Gastrocnemius medialis (tissue), 4 donors: Measurements from ENCODE around the gene NES. TPM values are rescaled to one million over a fixed set of nuclear protein-coding genes. Genes with fewer than 3 reads are reported as not detected.

Experiments
- ATAC-seq, 2 donors: fragments of 150-250 bp; one replicate each; pipeline ENCODE4 v1.9.1; 2016
- DNase-seq, 2 donors: peaks; one replicate each; pipeline ENCODE4 v3.0.0-alpha.2; 2019
- H3K27ac ChIP-seq, 4 donors: fragments of 200-600 bp; sonication (generic); 1 replicate in 1 of 4; 2 replicates in 3 of 4; pipeline ENCODE4 v1.5.1; 2016 to 2018; ENCODE audit warnings: mild to moderate bottlenecking in 2 of 4, moderate library complexity in 1 of 4
- H3K27me3 ChIP-seq, 3 donors: fragments of 200-600 bp; sonication (generic) in 2 of 3; 1 replicate in 1 of 3; 2 replicates in 2 of 3; pipeline versions ENCODE4 v1.5.1 to v1.6.0; 2016 to 2019; ENCODE audit warnings: mild to moderate bottlenecking in 1 of 3, moderate library complexity in 1 of 3
- H3K36me3 ChIP-seq, 2 donors: fragments of 200-600 bp; sonication (generic) in 1 of 2; one replicate each; pipeline ENCODE4 v1.5.1; 2017 to 2018
- H3K4me1 ChIP-seq, 2 donors: fragments of 200-600 bp; sonication (generic) in 1 of 2; one replicate each; pipeline ENCODE4 v1.5.1; 2016 to 2017; ENCODE audit warnings: mild to moderate bottlenecking in 2 of 2
- H3K4me3 ChIP-seq, 4 donors: fragments of 200-600 bp; sonication (generic) in 3 of 4; 1 replicate in 1 of 4; 2 replicates in 3 of 4; pipeline ENCODE4 v1.5.1; 2016 to 2019; ENCODE audit warnings: mild to moderate bottlenecking in 2 of 4
- H3K9me3 ChIP-seq, 3 donors: fragments of 200-600 bp; sonication (generic) in 2 of 3; 1 replicate in 1 of 3; 2 replicates in 2 of 3; pipeline ENCODE4 v1.5.1; 2016 to 2019
- CTCF ChIP-seq, 5 experiments: fragments of 450-650 bp in 3 of 5; fragments of 200-600 bp in 2 of 5; sonication (generic) in 2 of 5; IDR thresholded peaks in 4 of 5; conservative IDR thresholded peaks in 1 of 5; 1 replicate in 4 of 5; 2 replicates in 1 of 5; pipeline ENCODE4 v1.5.1; 2016 to 2019; ENCODE audit warnings: antibody characterized with exemption in 5 of 5, mild to moderate bottlenecking in 3 of 5, moderate library complexity in 3 of 5
- POLR2A ChIP-seq, 2 donors: fragments of 450-650 bp; IDR thresholded peaks; one replicate each; pipeline ENCODE4 v1.6.1; 2017; ENCODE audit warnings: antibody characterized with exemption in 2 of 2, mild to moderate bottlenecking in 2 of 2, moderate library complexity in 2 of 2
- in situ Hi-C, 4 donors: fragments of 200-750 bp; cut with MboI; loops; one replicate each; pipeline versions ENCODE4 v1.15.0 to v1.8.0; 2017; ENCODE audit warnings: low sequenced_read_pairs in 4 of 4
- intact Hi-C: fragments of 100-400 bp; cut with DNase I; formaldehyde crosslinking; loops from one replicate; pipeline ENCODE4 v1.15.1; 2023; ENCODE audit warnings: low total_unique reads
- total RNA-seq, 4 donors: library from RNA; depleted of rRNA; stranded (reverse); fragments of >200 nt; gene quantifications; one replicate each; pipeline versions ENCODE4 v1.1.0 to v1.2.3, GENCODE V29; 2016

The NES gene
- total RNA-seq, 4 donors from 2014 or later = 13.7 to 60.9 (median 26.4) TPM

- H3K36me3 ChIP-seq = no peaks in the 10 kb centered on the region
- ATAC-seq (peak in 1 of 2 donors; percentile 19), DNase-seq (no peak)
- peaks cover 28% of the 10 kb centered on the region in 2 donors for H3K4me1 ChIP-seq
- H3K9me3 ChIP-seq = no peaks in the 10 kb centered on the region
- H3K27ac ChIP-seq = peak within 1 kb of the TSS; percentile 60 to 69 (median 65)
- in situ Hi-C loops = loop anchor here in 1 of 4 donors (25.0 kb wide), 1 partner anchor 157 kb away; the partner anchor contains the start of genes INSRR and NTRK1
- intact Hi-C loops = loop anchor here (1.0 kb wide), 1 partner anchor 16 kb away; no protein-coding TSS in a partner anchor
- peaks cover 38 to 45% (median 40%) of the 10 kb centered on the region in 3 donors for H3K27me3 ChIP-seq
- TF ChIP-seq POLR2A (IDR thresholded peaks at IDR 0.05) (no peak), CTCF (IDR thresholded peaks at IDR 0.05 in 4 of 5, conservative IDR thresholded peaks at IDR 0.05 in 1 of 5) (no peak)
- peak within 1 kb of the TSS; percentile 37 to 69 (median 50) for H3K4me3 ChIP-seq
Observed at GRCh38 chr1:156705321-156705917, 28.2 kb upstream of the NES start, which contains the start of gene CRABP2. Gene CRABP2 (minus strand): TSS chr1:156705583. CDS start chr1:156705446, 137 bp downstream.

- peak in 1 of 2 donors; percentile 64 for DNase-seq
- TF ChIP-seq CTCF (IDR thresholded peaks at IDR 0.05 in 4 of 5, conservative IDR thresholded peaks at IDR 0.05 in 1 of 5) (no peak), POLR2A (IDR thresholded peaks at IDR 0.05) (no peak)
- ATAC-seq = peak; percentile 41 to 67
- Histone ChIP-seq H3K4me3 (peak overlapping the region; percentile 37 to 69 (median 50)), H3K9me3 (no peaks in the 10 kb centered on the region), H3K27me3 (peaks cover 38 to 48% (median 40%) of the 10 kb centered on the region in 3 donors), H3K27ac (peak overlapping the region in 2 of 4 donors; percentile 60 to 69), H3K36me3 (no peaks in the 10 kb centered on the region), H3K4me1 (peaks cover 28% of the 10 kb centered on the region in 2 donors)
- intact Hi-C loops = loop anchor here (1.0 kb wide), 1 partner anchor 16 kb away; no protein-coding TSS in a partner anchor
- in situ Hi-C loops = loop anchor here in 1 of 4 donors (25.0 kb wide), 1 partner anchor 157 kb away; the partner anchor contains the start of genes INSRR and NTRK1
Observed at GRCh38 chr1:156704930-156705320, 27.7 kb upstream of the NES start.

GRCh38 chr1:156704166-156704711 lies 27.0 kb upstream of the NES start:
- Histone ChIP-seq H3K4me3 (peak overlapping the region in 2 of 4 donors; percentile 44 to 69), H3K27me3 (peaks cover 38 to 48% (median 40%) of the 10 kb centered on the region in 3 donors), H3K36me3 (no peaks in the 10 kb centered on the region), H3K9me3 (no peaks in the 10 kb centered on the region), H3K27ac (peak overlapping the region in 1 of 4 donors; percentile 2), H3K4me1 (peaks cover 28% of the 10 kb centered on the region in 2 donors)
- ATAC-seq (no peak), DNase-seq (no peak)
- no peak for TF ChIP-seq POLR2A (IDR thresholded peaks at IDR 0.05)
- TF ChIP-seq CTCF (IDR thresholded peaks at IDR 0.05 in 4 of 5, conservative IDR thresholded peaks at IDR 0.05 in 1 of 5) = no peak
- in situ Hi-C loops (loop anchor here in 1 of 4 donors (25.0 kb wide), 1 partner anchor 158 kb away; the partner anchor contains the start of genes INSRR and NTRK1), intact Hi-C loops (no loop called here)

- in situ Hi-C loops = loop anchor here in 1 of 4 donors (25.0 kb wide), 1 partner anchor 159 kb away; the partner anchor contains the start of genes INSRR and NTRK1
- H3K27me3 ChIP-seq = peaks cover 38 to 48% (median 40%) of the 10 kb centered on the region in 3 donors
- no peaks in the 10 kb centered on the region for H3K36me3 ChIP-seq
- DNase-seq (no peak), ATAC-seq (no peak)
- H3K9me3 ChIP-seq = no peaks in the 10 kb centered on the region
- H3K4me3 ChIP-seq = no peak overlapping the region
- no peak for TF ChIP-seq POLR2A (IDR thresholded peaks at IDR 0.05)
- no peak for TF ChIP-seq CTCF (IDR thresholded peaks at IDR 0.05 in 4 of 5, conservative IDR thresholded peaks at IDR 0.05 in 1 of 5)
- intact Hi-C loops = no loop called here
- peaks cover 28% of the 10 kb centered on the region in 2 donors for H3K4me1 ChIP-seq
- H3K27ac ChIP-seq = no peak overlapping the region
Observed at GRCh38 chr1:156703741-156704140, 26.5 kb upstream of the NES start.
